GM12878 (cell line): Measurements from ENCODE around the gene CLEC16A. TPM values are rescaled to one million over a fixed set of nuclear protein-coding genes. Genes with fewer than 3 reads are reported as not detected.

Experiments
- ATAC-seq: fragments of 200-7000 bp; cut with Tn5 transposase; 3 replicates; pipeline ENCODE4 v1.9.1; 2020; ENCODE audit warnings: mild to moderate bottlenecking, moderate library complexity
- BruUV-seq: library from RNA; stranded (reverse); fragments of 400-500 nt; replicated peaks from 2 replicates; lab custom pipeline; 2021; lab: Mats Ljungman, UMichigan
- CTCF ChIA-PET: fragments of 300-600 bp; sonication (Branson Sonifier 250); formaldehyde crosslinking; extraction: SDS; loops from one replicate; lab custom pipeline; 2021; ENCODE audit warnings: inconsistent platforms; lab: Yijun Ruan, JAX
- POLR2A ChIA-PET: fragments of 350-600 bp; formaldehyde crosslinking; extraction: SDS; loops from one replicate; lab custom pipeline; 2021; ENCODE audit warnings: inconsistent platforms; lab: Charles Lee
- RAD21 ChIA-PET: fragments of 300-600 bp; sonication (Branson Sonifier 250); formaldehyde crosslinking; loops from one replicate; lab custom pipeline; 2023; ENCODE audit warnings: antibody characterized with exemption; ENCODE audit not compliant: unreplicated experiment; lab: Charles Lee
- SMC1A ChIA-PET: fragments of 300-600 bp; sonication (Branson Sonifier 250); formaldehyde crosslinking; loops from one replicate; lab custom pipeline; 2023; ENCODE audit not compliant: unreplicated experiment, uncharacterized antibody; lab: Charles Lee
- DNase-seq: peaks from one replicate; pipeline ENCODE4 v3.0.0-alpha.2; 2011; ENCODE audit warnings: low read depth, low spot score
- FAIRE-seq: peaks from 3 replicates; lab custom pipeline; 2011; peaks lifted over from hg19 to GRCh38; lab: Jason Lieb, UNC
- H2AFZ ChIP-seq: 2 replicates; pipeline ENCODE4 v1.6.0; 2011; ENCODE audit warnings: low read depth, low read length, control low read depth; ENCODE audit not compliant: control insufficient read depth
- H3K27ac ChIP-seq: 2 replicates; pipeline ENCODE4 v1.5.1; 2011; ENCODE audit warnings: control low read depth; ENCODE audit not compliant: control insufficient read depth, insufficient read depth
- H3K27me3 ChIP-seq, 2 experiments: replicated peaks in 1 of 2; 2 replicates each; pipeline versions ENCODE4 v1.6.0 to v1.6.1; 2011; ENCODE audit warnings: low read length in 1 of 2; ENCODE audit not compliant: control insufficient read depth in 2 of 2, insufficient read depth in 2 of 2
- H3K36me3 ChIP-seq, 2 experiments: 2 replicates each; pipeline ENCODE4 v1.5.1; 2011; ENCODE audit warnings: low read length in 1 of 2; ENCODE audit not compliant: control insufficient read depth in 2 of 2, insufficient read depth in 2 of 2
- H3K4me1 ChIP-seq: 2 replicates; pipeline ENCODE4 v1.6.1; 2011; ENCODE audit warnings: mild to moderate bottlenecking, low read length, moderate library complexity, mixed read lengths; ENCODE audit not compliant: control insufficient read depth, insufficient read depth
- H3K4me2 ChIP-seq: 2 replicates; pipeline ENCODE4 v1.6.0; 2011; ENCODE audit warnings: control low read depth; ENCODE audit not compliant: control insufficient read depth, insufficient read depth
- H3K4me3 ChIP-seq: fragments of 200-600 bp; sonication (generic); 2 replicates; pipeline ENCODE4 v1.5.1; 2016
- H3K79me2 ChIP-seq: 2 replicates; pipeline ENCODE4 v1.6.0; 2011; ENCODE audit warnings: low read length; ENCODE audit not compliant: control insufficient read depth, insufficient read depth
- H3K9ac ChIP-seq: 2 replicates; pipeline ENCODE4 v1.8.0; 2011; ENCODE audit warnings: low read length, control low read depth, mixed read lengths; ENCODE audit not compliant: control insufficient read depth, insufficient read depth
- H3K9me3 ChIP-seq: replicated peaks from 3 replicates; pipeline ENCODE4 v1.5.1; 2011; ENCODE audit warnings: mild to moderate bottlenecking, low read length; ENCODE audit not compliant: control insufficient read depth, insufficient read depth
- H4K20me1 ChIP-seq: 2 replicates; pipeline ENCODE4 v1.6.0; 2011; ENCODE audit not compliant: control insufficient read depth, insufficient read depth
- BHLHE40 ChIP-seq, 2 experiments: fragments of 450-650 bp in 1 of 2; IDR thresholded peaks; 2 replicates each; pipeline ENCODE4 v1.6.1; 2011 to 2017; ENCODE audit warnings: low read depth in 2 of 2, borderline replicate concordance in 1 of 2, improper control_type of control experiment in 1 of 2, low read length in 1 of 2, mild to moderate bottlenecking in 1 of 2
- HCFC1 ChIP-seq: fragments of 150-350 bp; IDR thresholded peaks from 2 replicates; pipeline ENCODE4 v1.6.1; 2014; ENCODE audit warnings: low read length
- JUND ChIP-seq: IDR thresholded peaks from 2 replicates; pipeline ENCODE4 v1.6.1; 2012; ENCODE audit warnings: low read depth, mild to moderate bottlenecking, low read length, improper control_type of control experiment, moderate library complexity
- POLR2A ChIP-seq: IDR thresholded peaks from 2 replicates; pipeline ENCODE4 v1.6.1; 2011; ENCODE audit warnings: low read depth, mild to moderate bottlenecking, low read length
- RAD51 ChIP-seq: fragments of 450-650 bp; IDR thresholded peaks from 2 replicates; pipeline ENCODE4 v1.6.1; 2016; ENCODE audit warnings: moderate library complexity, mild to moderate bottlenecking, inconsistent platforms
- ZBTB33 ChIP-seq: fragments of 450-650 bp; IDR thresholded peaks from 2 replicates; pipeline ENCODE4 v1.6.1; 2017; ENCODE audit warnings: mild to moderate bottlenecking
- WGBS: methylation state at CpG from one replicate; pipeline ENCODE4 v1.1.6; 2016; ENCODE audit warnings: low lambda C conversion rate; ENCODE audit not compliant: insufficient replicate concordance, insufficient coverage; ENCODE audit errors: missing lambda C conversion rate; 5-methylcytosine and 5-hydroxymethylcytosine counted together
- in situ Hi-C: fragments of 300-500 bp; cut with MboI; formaldehyde crosslinking; loops from 9 replicates; pipeline ENCODE4 v1.14.3; 2018; ENCODE audit warnings: mixed read lengths
- intact Hi-C: fragments of 100-400 bp; cut with micrococcal nuclease; formaldehyde crosslinking; loops from one replicate; pipeline ENCODE4 v1.14.2; 2022; ENCODE audit not compliant: unreplicated experiment
- polyA plus RNA-seq, 11 experiments: library from polyadenylated mRNA; depleted of rRNA in 4 of 11; unstranded in 6 of 11; stranded (reverse) in 5 of 11; fragments of >200 nt; fragmentation: Nextera tagmentation in 4 of 11; fragmentation: Illumina TruSeq in 1 of 11; extraction: Ambion mirVana in 4 of 11; extraction: Trizol in 1 of 11; gene quantifications; 1 replicate in 1 of 11; 2 replicates in 10 of 11; pipeline versions ENCODE4 v1.2.1 to v1.2.3, GENCODE V29; 2011 to 2016; ENCODE audit warnings: inconsistent platforms in 2 of 11, missing spikeins in 2 of 11, low read depth in 1 of 11
- total RNA-seq, 4 experiments: library from RNA; depleted of rRNA in 3 of 4; stranded (reverse); fragments of >200 nt in 3 of 4; fragmentation: Illumina TruSeq in 1 of 4; extraction: Trizol in 1 of 4; gene quantifications; 2 replicates each; pipeline versions ENCODE4 v1.2.1 to v1.2.3, GENCODE V29; 2013 to 2021
- TF ChIP-seq, protein P1 (sequence below): fragments of 450-650 bp; IDR thresholded peaks from 2 replicates; pipeline ENCODE4 v1.6.1; 2017; ENCODE audit warnings: mild to moderate bottlenecking, moderate library complexity

CLEC16A gene
- total and polyA plus RNA-seq, 10 of the 15 experiments (the other 5 are each of a cell fraction or from before 2014, with no cell fraction given), result 1.5 to 28.8 (median 19.2) TPM

DNA sequence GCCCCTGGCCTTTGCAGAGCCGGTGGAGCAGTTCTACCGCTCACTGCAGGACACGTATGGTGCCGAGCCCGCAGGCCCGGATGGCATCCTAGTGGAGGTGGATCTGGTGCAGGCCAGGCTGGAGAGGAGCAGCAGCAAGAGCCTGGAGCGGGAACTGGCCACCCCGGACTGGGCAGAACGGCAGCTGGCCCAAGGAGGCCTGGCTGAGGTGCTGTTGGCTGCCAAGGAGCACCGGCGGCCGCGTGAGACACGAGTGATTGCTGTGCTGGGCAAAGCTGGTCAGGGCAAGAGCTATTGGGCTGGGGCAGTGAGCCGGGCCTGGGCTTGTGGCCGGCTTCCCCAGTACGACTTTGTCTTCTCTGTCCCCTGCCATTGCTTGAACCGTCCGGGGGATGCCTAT is 37.9 kb upstream of the CLEC16A start:
- ATAC-seq, result no peak
- Histone ChIP-seq H3K27me3 (no peaks in the 10 kb centered on the region), H3K27ac (no peak overlapping the region)
- TF ChIP-seq JUND (no peak), POLR2A (0 out of 2 replicates have a peak, but pooled peaks have one; percentile 39)
- TF ChIP-seq, all 136 proteins: peak for 1
- no peak overlapping the region for H3K4me2 ChIP-seq
- BruUV-seq, result no TSS peak
- H4K20me1 ChIP-seq, result no peaks in the 10 kb centered on the region; the same call in 1 of the 2 replicates
- 93% methylated on average over 19 of the region's 19 CpGs for WGBS
- FAIRE-seq, result no peak
- in situ Hi-C loops, result no loop called here
- no peak for DNase-seq
- peaks cover 48 to 75% of the 10 kb centered on the region in 2 experiments for H3K36me3 ChIP-seq
- no peak overlapping the region for H3K9ac ChIP-seq
- no peak overlapping the region for H2AFZ ChIP-seq
- H3K4me1 ChIP-seq, result peaks cover under 1% of the 10 kb centered on the region; the same call in 1 of the 2 replicates
- CTCF ChIA-PET, result no interaction called here
- intact Hi-C loops, result no loop called here
- H3K79me2 ChIP-seq, result no peaks in the 10 kb centered on the region; the same call in 1 of the 2 replicates
- POLR2A ChIA-PET, result interaction anchor here (0.7 kb wide), 1 partner anchor 24 kb away, joined by 3 read pairs; no protein-coding TSS in a partner anchor
- no peak overlapping the region for H3K4me3 ChIP-seq
- SMC1A ChIA-PET, result no interaction called here
- peaks cover 4% of the 10 kb centered on the region; the same call in 1 of the 3 replicates for H3K9me3 ChIP-seq
- RAD21 ChIA-PET, result interaction anchor here (0.8 kb wide), 1 partner anchor 28 kb away, joined by 3 read pairs; no protein-coding TSS in a partner anchor

DNA sequence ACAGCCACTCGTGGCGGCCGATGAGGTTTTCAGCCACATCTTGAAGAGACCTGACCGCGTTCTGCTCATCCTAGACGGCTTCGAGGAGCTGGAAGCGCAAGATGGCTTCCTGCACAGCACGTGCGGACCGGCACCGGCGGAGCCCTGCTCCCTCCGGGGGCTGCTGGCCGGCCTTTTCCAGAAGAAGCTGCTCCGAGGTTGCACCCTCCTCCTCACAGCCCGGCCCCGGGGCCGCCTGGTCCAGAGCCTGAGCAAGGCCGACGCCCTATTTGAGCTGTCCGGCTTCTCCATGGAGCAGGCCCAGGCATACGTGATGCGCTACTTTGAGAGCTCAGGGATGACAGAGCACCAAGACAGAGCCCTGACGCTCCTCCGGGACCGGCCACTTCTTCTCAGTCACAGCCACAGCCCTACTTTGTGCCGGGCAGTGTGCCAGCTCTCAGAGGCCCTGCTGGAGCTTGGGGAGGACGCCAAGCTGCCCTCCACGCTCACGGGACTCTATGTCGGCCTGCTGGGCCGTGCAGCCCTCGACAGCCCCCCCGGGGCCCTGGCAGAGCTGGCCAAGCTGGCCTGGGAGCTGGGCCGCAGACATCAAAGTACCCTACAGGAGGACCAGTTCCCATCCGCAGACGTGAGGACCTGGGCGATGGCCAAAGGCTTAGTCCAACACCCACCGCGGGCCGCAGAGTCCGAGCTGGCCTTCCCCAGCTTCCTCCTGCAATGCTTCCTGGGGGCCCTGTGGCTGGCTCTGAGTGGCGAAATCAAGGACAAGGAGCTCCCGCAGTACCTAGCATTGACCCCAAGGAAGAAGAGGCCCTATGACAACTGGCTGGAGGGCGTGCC is 37.2 kb upstream of the CLEC16A start:
- Histone ChIP-seq H3K27me3 (no peaks in the 10 kb centered on the region), H3K36me3 (peaks cover 49 to 69% of the 10 kb centered on the region in 2 experiments), H3K9ac (no peak overlapping the region), H4K20me1 (no peaks in the 10 kb centered on the region; the same call in 1 of the 2 replicates), H3K4me1 (peaks cover 7% of the 10 kb centered on the region), H3K79me2 (no peaks in the 10 kb centered on the region; the same call in 1 of the 2 replicates), H2AFZ (no peak overlapping the region), H3K27ac (no peak overlapping the region), H3K4me2 (no peak overlapping the region), H3K4me3 (no peak overlapping the region), H3K9me3 (peaks cover 4% of the 10 kb centered on the region; the same call in 1 of the 3 replicates)
- BruUV-seq, result no TSS peak
- ATAC-seq (no peak), FAIRE-seq (no peak), DNase-seq (no peak)
- POLR2A ChIA-PET, result no interaction called here
- TF ChIP-seq ZBTB33 (no peak), RAD51 (no peak), HCFC1 (no peak), BHLHE40 (IDR thresholded peaks at IDR 0.05; ENCODE audit: borderline replicate concordance in 1 of 2, low read depth in 2 of 2, low read length in 1 of 2) (no peak)
- TF ChIP-seq, protein P1, sequence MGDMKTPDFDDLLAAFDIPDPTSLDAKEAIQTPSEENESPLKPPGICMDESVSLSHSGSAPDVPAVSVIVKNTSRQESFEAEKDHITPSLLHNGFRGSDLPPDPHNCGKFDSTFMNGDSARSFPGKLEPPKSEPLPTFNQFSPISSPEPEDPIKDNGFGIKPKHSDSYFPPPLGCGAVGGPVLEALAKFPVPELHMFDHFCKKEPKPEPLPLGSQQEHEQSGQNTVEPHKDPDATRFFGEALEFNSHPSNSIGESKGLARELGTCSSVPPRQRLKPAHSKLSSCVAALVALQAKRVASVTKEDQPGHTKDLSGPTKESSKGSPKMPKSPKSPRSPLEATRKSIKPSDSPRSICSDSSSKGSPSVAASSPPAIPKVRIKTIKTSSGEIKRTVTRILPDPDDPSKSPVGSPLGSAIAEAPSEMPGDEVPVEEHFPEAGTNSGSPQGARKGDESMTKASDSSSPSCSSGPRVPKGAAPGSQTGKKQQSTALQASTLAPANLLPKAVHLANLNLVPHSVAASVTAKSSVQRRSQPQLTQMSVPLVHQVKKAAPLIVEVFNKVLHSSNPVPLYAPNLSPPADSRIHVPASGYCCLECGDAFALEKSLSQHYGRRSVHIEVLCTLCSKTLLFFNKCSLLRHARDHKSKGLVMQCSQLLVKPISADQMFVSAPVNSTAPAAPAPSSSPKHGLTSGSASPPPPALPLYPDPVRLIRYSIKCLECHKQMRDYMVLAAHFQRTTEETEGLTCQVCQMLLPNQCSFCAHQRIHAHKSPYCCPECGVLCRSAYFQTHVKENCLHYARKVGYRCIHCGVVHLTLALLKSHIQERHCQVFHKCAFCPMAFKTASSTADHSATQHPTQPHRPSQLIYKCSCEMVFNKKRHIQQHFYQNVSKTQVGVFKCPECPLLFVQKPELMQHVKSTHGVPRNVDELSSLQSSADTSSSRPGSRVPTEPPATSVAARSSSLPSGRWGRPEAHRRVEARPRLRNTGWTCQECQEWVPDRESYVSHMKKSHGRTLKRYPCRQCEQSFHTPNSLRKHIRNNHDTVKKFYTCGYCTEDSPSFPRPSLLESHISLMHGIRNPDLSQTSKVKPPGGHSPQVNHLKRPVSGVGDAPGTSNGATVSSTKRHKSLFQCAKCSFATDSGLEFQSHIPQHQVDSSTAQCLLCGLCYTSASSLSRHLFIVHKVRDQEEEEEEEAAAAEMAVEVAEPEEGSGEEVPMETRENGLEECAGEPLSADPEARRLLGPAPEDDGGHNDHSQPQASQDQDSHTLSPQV, result no peak
- CTCF ChIA-PET, result no interaction called here
- WGBS, result 94% methylated on average over 46 of the region's 46 CpGs
- in situ Hi-C loops, result no loop called here
- SMC1A ChIA-PET, result interaction anchor here (1.1 to 6.3 kb wide), 2 partner anchors 16 to 163 kb away, joined by 5 to 49 read pairs; no protein-coding TSS in a partner anchor
- intact Hi-C loops, result no loop called here
- RAD21 ChIA-PET, result interaction anchor here (0.8 kb wide), 1 partner anchor 29 kb away, joined by 3 read pairs; no protein-coding TSS in a partner anchor
